GM18907 (cell line): ENCODE measurements around the gene NPTN.
"Not testable (repeated sequence)": the region's sequence is repeated elsewhere in the genome, so short reads cannot be mapped to it uniquely, and the experiment has no call there.

Source experiments
- ATAC-seq: cut with Tn5 transposase; IDR thresholded peaks from one replicate; pipeline ENCODE4 v1.9.1; 2021; ENCODE audit warnings: mild to moderate bottlenecking, moderate library complexity; ENCODE audit not compliant: unreplicated experiment

The NPTN gene

GRCh38 chr15:73601451-73602445 lies 31.4 kb downstream of the NPTN start:
- no peak for ATAC-seq

GRCh38 chr15:73600413-73601335 lies 32.5 kb downstream of the NPTN start:
- ATAC-seq = no peak

GRCh38 chr15:73599934-73600333 lies 33.3 kb downstream of the NPTN start:
- ATAC-seq = no peak

- ATAC-seq = no peak
These were observed 34.5 kb downstream of the NPTN start for GRCh38 chr15:73598530-73599160.

- ATAC-seq = no peak
These were observed 36.1 kb downstream of the NPTN start for GRCh38 chr15:73597036-73597638.

- no peak for ATAC-seq
These were observed 37.0 kb downstream of the NPTN start for GRCh38 chr15:73596174-73596573.

- no peak for ATAC-seq
These were observed 39.1 kb downstream of the NPTN start for GRCh38 chr15:73594109-73594508.

- no peak for ATAC-seq
These were observed 39.7 kb downstream of the NPTN start for GRCh38 chr15:73593304-73594074.

- ATAC-seq = no peak
These were observed 42.9 kb downstream of the NPTN start for GRCh38 chr15:73590263-73590662.

GRCh38 chr15:73589766-73590165 lies 43.4 kb downstream of the NPTN start:
- no peak for ATAC-seq

- no peak for ATAC-seq
These were observed 47.1 kb downstream of the NPTN start for GRCh38 chr15:73585871-73586654.

GRCh38 chr15:73584699-73585420 lies 48.3 kb downstream of the NPTN start:
- ATAC-seq = no peak

GRCh38 chr15:73583544-73583943 lies 49.6 kb downstream of the NPTN start:
- no peak for ATAC-seq

GRCh38 chr15:73582851-73583379 lies 50.3 kb downstream of the NPTN start:
- no peak for ATAC-seq

- ATAC-seq = no peak
These were observed 55.2 kb downstream of the NPTN start for GRCh38 chr15:73578026-73578425.

GRCh38 chr15:73577593-73577992 lies 55.6 kb downstream of the NPTN start:
- not testable (repeated sequence) for ATAC-seq

GRCh38 chr15:73575636-73576247 lies 57.4 kb downstream of the NPTN start:
- no peak for ATAC-seq

- no peak for ATAC-seq
These were observed 59.6 kb downstream of the NPTN start for GRCh38 chr15:73573572-73573971.
